GM12873 (cell line): ENCODE results near the gene GDF2.

Experiments
- CTCF ChIP-seq: IDR thresholded peaks from 2 replicates; pipeline ENCODE4 v1.5.1; 2012; ENCODE audit warnings: low read depth, mild to moderate bottlenecking, moderate library complexity, low read length, control low read depth; ENCODE audit not compliant: insufficient read depth; ENCODE audit errors: missing control alignments

GDF2 gene

GRCh38 chr10:47322300-47323061, at the start of gene GDF2:
Gene GDF2, plus strand, starts transcription at chr10:47322454. Its CDS starts 215 bp downstream, at chr10:47322669.
- no peak for TF ChIP-seq CTCF

GRCh38 chr10:47276071-47276470, 46.2 kb upstream of the GDF2 start:
- no peak for TF ChIP-seq CTCF

- TF ChIP-seq CTCF: no peak
Measured at GRCh38 chr10:47276576-47277351, 45.5 kb upstream of the GDF2 start.

GRCh38 chr10:47277352-47278151, 44.7 kb upstream of the GDF2 start:
- no peak for TF ChIP-seq CTCF

- TF ChIP-seq CTCF: no peak
Measured at GRCh38 chr10:47278152-47278473, 44.1 kb upstream of the GDF2 start.

GRCh38 chr10:47278720-47279119, 43.5 kb upstream of the GDF2 start:
- no peak for TF ChIP-seq CTCF

GRCh38 chr10:47279276-47279675, 43.0 kb upstream of the GDF2 start:
- no peak for TF ChIP-seq CTCF
